ENCODE measurements around the gene SELPLG.
"Not testable (repeated sequence)": the region's sequence is repeated elsewhere in the genome, so short reads cannot be mapped to it uniquely, and the experiment has no call there.

SELPLG gene

GRCh38 chr12:108633534-108634248 lies at the start of gene SELPLG:
Gene SELPLG (minus strand): TSS chr12:108633894. CDS start chr12:108624307, 9,587 bp downstream.
- DNase-seq: peak; percentile 90

- no peak for DNase-seq
Observed at GRCh38 chr12:108681317-108681716, 47.6 kb upstream of the SELPLG start.

GRCh38 chr12:108679106-108679681 lies 45.5 kb upstream of the SELPLG start:
- DNase-seq: no peak

GRCh38 chr12:108678104-108678730 lies 44.5 kb upstream of the SELPLG start:
- no peak for DNase-seq

- DNase-seq: no peak
Observed at GRCh38 chr12:108677381-108677780, 43.7 kb upstream of the SELPLG start.

GRCh38 chr12:108676707-108677106 lies 43.0 kb upstream of the SELPLG start:
- no peak for DNase-seq

GRCh38 chr12:108675792-108676191 lies 42.1 kb upstream of the SELPLG start:
- DNase-seq: no peak

- no peak for DNase-seq
Observed at GRCh38 chr12:108672054-108672453, 38.4 kb upstream of the SELPLG start.

- no peak for DNase-seq
Observed at GRCh38 chr12:108671110-108671509, 37.4 kb upstream of the SELPLG start.

GRCh38 chr12:108670066-108670631 lies 36.5 kb upstream of the SELPLG start:
- DNase-seq: no peak

- DNase-seq: no peak
Observed at GRCh38 chr12:108668542-108668941, 34.8 kb upstream of the SELPLG start.

GRCh38 chr12:108668063-108668462 lies 34.4 kb upstream of the SELPLG start:
- no peak for DNase-seq

- no peak for DNase-seq
Observed at GRCh38 chr12:108667349-108667748, 33.7 kb upstream of the SELPLG start.

- DNase-seq: no peak
Observed at GRCh38 chr12:108666401-108666881, 32.7 kb upstream of the SELPLG start.

- DNase-seq: no peak
Observed at GRCh38 chr12:108665608-108666202, 32.0 kb upstream of the SELPLG start.

GRCh38 chr12:108664338-108665258 lies 30.9 kb upstream of the SELPLG start:
- DNase-seq: peak; percentile 87

GRCh38 chr12:108663324-108664015 lies 29.8 kb upstream of the SELPLG start:
- no peak for DNase-seq

- not testable (repeated sequence) for DNase-seq
Observed at GRCh38 chr12:108658115-108658514, 24.4 kb upstream of the SELPLG start.

GRCh38 chr12:108657130-108657745 lies 23.5 kb upstream of the SELPLG start:
- no peak for DNase-seq

- DNase-seq: not testable (repeated sequence)
Observed at GRCh38 chr12:108656247-108656646, 22.6 kb upstream of the SELPLG start.

GRCh38 chr12:108655812-108656175 lies 22.1 kb upstream of the SELPLG start:
- DNase-seq: not testable (repeated sequence)
